WI38 (cell line): ENCODE data around the gene PLOD3.

ENCODE experiments used
- H3K4me3 ChIP-seq: 2 replicates; pipeline ENCODE4 v1.5.1; 2011; ENCODE audit warnings: low read depth, mild to moderate bottlenecking, control low read depth, low read length
- CTCF ChIP-seq: IDR thresholded peaks from 2 replicates; pipeline ENCODE4 v1.5.1; 2012; ENCODE audit warnings: low read depth, mild to moderate bottlenecking, control low read depth, low read length

PLOD3 gene

DNA sequence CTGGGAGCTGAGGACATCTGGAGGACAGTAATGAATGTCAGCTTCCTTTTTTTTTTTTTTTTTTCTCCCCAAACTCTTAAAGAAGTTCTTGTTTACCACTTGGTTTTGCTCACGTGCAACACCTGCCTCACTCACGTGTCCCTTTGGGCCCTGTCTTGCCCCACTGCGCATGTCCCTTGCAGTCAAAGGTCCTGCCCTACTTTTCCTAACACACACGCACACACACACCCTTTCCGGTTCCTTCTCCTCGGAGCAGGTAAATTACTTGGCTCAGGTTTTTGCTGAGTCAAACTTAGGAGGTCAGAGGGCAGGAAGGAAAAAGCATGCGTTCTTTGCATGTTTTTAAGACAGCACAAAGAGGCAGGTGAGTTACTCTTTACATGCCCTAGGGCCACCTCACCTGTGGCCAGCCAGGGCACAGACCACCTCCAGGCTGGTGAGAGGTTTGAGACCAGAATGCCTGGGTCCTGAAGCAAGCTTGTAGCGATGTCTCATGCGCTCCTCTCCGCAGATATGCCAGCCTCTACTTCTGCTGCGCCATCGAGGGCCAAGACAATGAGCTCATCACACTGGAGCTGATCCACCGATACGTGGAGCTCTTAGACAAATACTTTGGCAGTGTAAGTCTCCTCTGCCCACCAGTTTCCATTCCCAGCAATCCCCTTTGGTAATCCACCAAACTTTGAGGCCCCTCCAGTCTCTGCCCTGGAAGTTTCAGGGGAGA, 60.4 kb downstream of the PLOD3 start:
- no peak for TF ChIP-seq CTCF
- no peak overlapping the region for H3K4me3 ChIP-seq

- peak; percentile 13; the same call in 1 of the 2 replicates for TF ChIP-seq CTCF
Measured at GRCh38 chr7:101156277-101156676, 61.1 kb downstream of the PLOD3 start.

More at GRCh38 chr7:101156277-101156676, 61.1 kb downstream of the PLOD3 start:
- H3K4me3 ChIP-seq: no peak overlapping the region
